ENCODE data around the gene C16orf54.

GRCh38 chr16:29701214-29701555, 44.6 kb downstream of the C16orf54 start:
- TF ChIP-seq POLR2A (IDR thresholded peaks at IDR 0.05) (no peak), POLR2AphosphoS5 (IDR thresholded peaks at IDR 0.05) (no peak)
